ENCODE measurements around the gene CLEC12A.

CLEC12A gene

GRCh38 chr12:10033783-10034545, 62.8 kb downstream of the CLEC12A start:
- peak; percentile 52 for DNase-seq (ENCODE audit: low read depth)
